ENCODE measurements around the gene RFPL3. TPM values are rescaled to one million over a fixed set of nuclear protein-coding genes. Genes with fewer than 3 reads are reported as not detected.

The RFPL3 gene
- polyA plus RNA-seq, 2 of the 4 experiments (the other 2 are of a cell fraction), result not detected

- TF ChIP-seq POLR2AphosphoS2 (conservative IDR thresholded peaks at IDR 0.05; ENCODE audit: low read length) (no peak), HOXB13 (CRISPR knock-in tag; IDR thresholded peaks at IDR 0.05; ENCODE audit: low read depth) (no peak)
Measured at GRCh38 chr22:32312748-32313147, 44.9 kb upstream of the RFPL3 start (continued).

- TF ChIP-seq HEYL (CRISPR knock-in tag; IDR thresholded peaks at IDR 0.05) (no peak), CHD2 (IDR thresholded peaks at IDR 0.05; ENCODE audit: low read length, partially characterized antibody) (no peak), REST (IDR thresholded peaks at IDR 0.05) (no peak), RCOR1 (IDR thresholded peaks at IDR 0.05; ENCODE audit: low read depth, low read length) (no peak), KDM5A (IDR thresholded peaks at IDR 0.05) (no peak), JUN (IDR thresholded peaks at IDR 0.05) (no peak), KDM1A (IDR thresholded peaks at IDR 0.05; ENCODE audit: low read depth) (no peak), HES2 (IDR thresholded peaks at IDR 0.05) (no peak), FOSB (CRISPR knock-in tag; IDR thresholded peaks at IDR 0.05) (no peak), CEBPB (IDR thresholded peaks at IDR 0.05) (no peak), ELK1 (IDR thresholded peaks at IDR 0.05; ENCODE audit: low read depth, low read length) (no peak), SREBF2 (IDR thresholded peaks at IDR 0.05) (no peak), FOSL2 (IDR thresholded peaks at IDR 0.05) (no peak), FOSL2 (CRISPR knock-in tag; IDR thresholded peaks at IDR 0.05) (no peak), RARB (CRISPR knock-in tag; IDR thresholded peaks at IDR 0.05) (no peak), MAZ (IDR thresholded peaks at IDR 0.05; ENCODE audit: borderline replicate concordance, low read depth, low read length) (no peak), POLR2AphosphoS2 (conservative IDR thresholded peaks at IDR 0.05; ENCODE audit: low read length) (no peak), TFCP2L1 (CRISPR knock-in tag; IDR thresholded peaks at IDR 0.05) (no peak), ESRRA (IDR thresholded peaks at IDR 0.05; ENCODE audit: borderline replicate concordance, low read length) (no peak)
- ATAC-seq, result no peak
- CTCF ChIA-PET, result interaction anchor here (0.5 kb wide), 1 partner anchor 237 kb away, joined by 3 read pairs; no protein-coding TSS in a partner anchor
- no peak for FAIRE-seq
- DNase-seq (ENCODE audit: low read depth in 1 of 2, low spot score in 1 of 2), result no peak
- Histone ChIP-seq H3K27ac (no peak overlapping the region), H3K9me3 (no peaks in the 10 kb centered on the region), H3K4me3 (no peak overlapping the region), H3K4me1 (no peaks in the 10 kb centered on the region), H3K4me2 (no peak overlapping the region)
- POLR2A ChIA-PET, result no interaction called here
Measured at GRCh38 chr22:32313532-32313931, 44.1 kb upstream of the RFPL3 start.

GRCh38 chr22:32317524-32317923, 40.1 kb upstream of the RFPL3 start:
- TF ChIP-seq USF2 (IDR thresholded peaks at IDR 0.05) (no peak), CTCF (IDR thresholded peaks at IDR 0.05) (no peak), HDAC2 (IDR thresholded peaks at IDR 0.05) (no peak), BHLHE40 (IDR thresholded peaks at IDR 0.05; ENCODE audit: low read depth, low read length) (no peak), FOSB (CRISPR knock-in tag; IDR thresholded peaks at IDR 0.05) (no peak), ZFP36 (IDR thresholded peaks at IDR 0.05; ENCODE audit: borderline replicate concordance, partially characterized antibody) (no peak), NPAS2 (CRISPR knock-in tag; IDR thresholded peaks at IDR 0.05; ENCODE audit: borderline replicate concordance) (no peak), PBX3 (IDR thresholded peaks at IDR 0.05) (no peak), RARB (CRISPR knock-in tag; IDR thresholded peaks at IDR 0.05) (no peak), GATA3 (IDR thresholded peaks at IDR 0.05; ENCODE audit: borderline replicate concordance) (no peak), MAZ (IDR thresholded peaks at IDR 0.05; ENCODE audit: borderline replicate concordance, low read depth, low read length) (no peak), ZC3H11A (IDR thresholded peaks at IDR 0.05) (no peak), ZNF302 (CRISPR knock-in tag; IDR thresholded peaks at IDR 0.05) (no peak)
- no peak for FAIRE-seq
- ATAC-seq, result no peak
- H3K4me2 ChIP-seq, result no peak overlapping the region
- ChIA-PET POLR2A (no interaction called here), CTCF (no interaction called here)
- no peak for DNase-seq (ENCODE audit: low read depth in 1 of 2, low spot score in 1 of 2)
- 0% methylated on average over 1 of the region's 1 CpG for WGBS (ENCODE audit: missing lambda C conversion rate)
- no peaks in the 10 kb centered on the region for H3K9me3 ChIP-seq
- H3K4me1 ChIP-seq, result no peaks in the 10 kb centered on the region
- no peak overlapping the region for H3K27ac ChIP-seq
- H3K4me3 ChIP-seq, result no peak overlapping the region
